Hypothalamus (tissue), 51 donors: ENCODE data around the gene PSG4.
"Not testable (repeated sequence)": the region's sequence is repeated elsewhere in the genome, so short reads cannot be mapped to it uniquely, and the experiment has no call there.

Source experiments
- DNase-seq, 51 donors: peaks; one replicate each; lab custom pipeline; 2025; lab: John Stamatoyannopoulos, UW

PSG4 gene

DNA sequence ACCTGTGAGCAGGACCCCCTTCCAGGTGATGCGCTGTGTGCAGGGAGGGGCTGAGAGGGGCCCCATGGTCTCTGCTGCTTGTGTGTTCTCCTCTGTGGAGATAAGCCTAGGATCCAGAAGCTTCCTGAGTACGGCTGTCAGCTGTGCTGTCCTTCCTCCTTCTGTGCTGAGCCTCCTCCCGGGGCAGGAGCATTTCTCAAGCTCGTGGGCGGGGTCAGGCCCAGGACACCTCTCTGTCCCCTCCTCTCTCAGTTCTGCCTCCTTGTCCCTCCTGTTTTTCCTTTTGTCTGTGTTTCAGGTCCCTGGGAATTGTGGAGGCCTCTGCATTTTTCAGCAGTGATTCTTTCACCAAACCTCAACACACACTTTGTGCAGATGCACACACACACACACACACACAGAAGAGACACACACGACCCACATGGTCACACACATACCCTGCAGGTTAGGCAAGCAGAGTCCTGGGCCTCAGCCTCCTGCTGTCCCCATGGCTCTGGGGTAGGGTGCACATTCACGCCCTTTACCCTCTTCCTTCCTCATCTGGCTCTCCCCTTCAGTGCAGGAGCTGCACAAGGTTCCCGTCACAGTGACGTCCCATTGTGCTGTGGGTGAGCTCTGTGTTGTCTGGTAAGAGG is at the start of gene PSG4:
Gene PSG4 (minus strand): TSS at position 168 of the 635 bp plus-strand sequence. CDS start 102 bp downstream, at position 66.
- not testable (repeated sequence) for DNase-seq

DNA sequence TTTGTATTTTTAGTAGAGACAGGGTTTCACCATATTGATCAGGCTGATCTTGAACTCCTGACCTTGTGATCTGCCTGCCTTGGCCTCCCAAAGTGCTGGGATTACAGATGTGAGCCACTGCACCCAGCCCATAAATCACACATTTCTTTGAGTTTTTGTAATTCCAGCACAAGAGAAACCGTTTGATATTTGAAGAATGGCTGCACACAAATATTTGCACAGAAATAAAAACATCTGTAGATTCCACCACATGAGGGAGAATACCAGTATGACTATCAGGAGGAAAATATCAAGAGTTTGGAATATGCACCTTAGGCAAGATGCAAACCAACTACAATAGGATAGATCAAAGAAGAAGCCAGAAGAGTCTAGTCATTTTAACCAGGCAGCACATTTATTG is 46.0 kb upstream of the PSG4 start:
- DNase-seq: not testable (repeated sequence)

DNA sequence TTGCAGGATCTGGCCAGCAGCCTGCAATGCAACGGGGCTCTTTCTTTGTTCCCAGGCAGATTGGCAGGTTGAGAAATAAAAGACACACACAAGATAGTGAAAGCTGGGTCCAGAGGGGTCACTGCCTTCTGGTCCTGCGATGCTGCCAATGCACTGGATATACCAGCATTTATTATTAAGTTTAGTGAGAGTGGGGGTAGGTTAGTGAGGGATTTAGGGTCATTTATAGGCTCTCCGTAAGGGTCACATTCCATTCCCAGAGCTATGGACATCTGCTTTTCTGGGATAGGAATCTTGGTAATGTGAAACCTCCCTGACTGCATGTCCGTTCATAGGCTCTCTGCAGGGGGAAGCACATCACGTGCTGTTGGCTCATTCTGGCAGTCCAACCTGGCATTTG is 44.9 kb upstream of the PSG4 start:
- DNase-seq: not testable (repeated sequence)

DNA sequence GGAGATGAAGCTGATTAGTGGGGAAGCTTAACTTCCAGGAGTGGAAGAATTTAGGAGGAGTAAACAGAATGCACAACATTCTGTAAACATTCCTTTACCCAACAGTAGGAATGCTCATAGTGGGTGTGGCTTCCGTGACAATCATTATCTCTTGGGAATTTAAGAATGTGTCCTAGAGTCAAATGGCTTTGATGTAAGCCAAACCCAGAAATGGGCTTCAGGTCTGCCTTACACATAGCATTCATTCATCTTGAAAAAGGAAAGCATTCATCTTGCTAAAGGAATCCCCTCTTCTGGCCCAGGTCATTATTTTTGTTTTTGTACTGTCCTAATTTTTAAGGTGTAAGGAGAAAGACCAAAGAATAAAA is 43.2 kb upstream of the PSG4 start:
- not testable (repeated sequence) for DNase-seq

DNA sequence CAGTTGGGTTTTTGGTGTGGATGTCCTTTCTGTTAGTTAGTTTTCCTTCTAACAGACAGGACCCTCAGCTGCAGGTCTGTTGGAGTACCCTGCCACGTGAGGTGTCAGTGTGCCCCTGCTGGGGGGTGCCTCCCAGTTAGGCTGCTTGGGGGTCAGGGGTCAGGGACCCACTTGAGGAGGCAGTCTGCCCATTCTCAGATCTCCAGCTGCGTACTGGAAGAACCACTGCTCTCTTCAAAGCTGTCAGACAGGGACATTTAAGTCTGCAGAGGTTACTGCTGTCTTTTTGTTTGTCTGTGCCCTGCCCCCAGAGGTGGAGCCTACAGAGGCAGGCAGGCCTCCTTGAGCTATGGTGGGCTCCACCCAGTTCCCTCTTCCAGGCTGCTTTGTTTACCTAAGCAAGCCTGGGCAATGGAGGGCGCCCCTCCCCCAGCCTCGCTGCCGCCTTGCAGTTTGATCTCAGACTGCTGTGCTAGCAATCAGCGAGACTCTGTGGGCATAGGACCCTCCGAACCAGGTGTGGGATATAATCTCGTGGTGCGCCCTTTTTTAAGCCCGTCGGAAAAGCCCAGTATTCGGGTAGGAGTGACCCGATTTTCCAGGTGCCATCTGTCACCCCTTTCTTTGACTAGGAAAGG is 41.9 kb upstream of the PSG4 start:
- not testable (repeated sequence) for DNase-seq

DNA sequence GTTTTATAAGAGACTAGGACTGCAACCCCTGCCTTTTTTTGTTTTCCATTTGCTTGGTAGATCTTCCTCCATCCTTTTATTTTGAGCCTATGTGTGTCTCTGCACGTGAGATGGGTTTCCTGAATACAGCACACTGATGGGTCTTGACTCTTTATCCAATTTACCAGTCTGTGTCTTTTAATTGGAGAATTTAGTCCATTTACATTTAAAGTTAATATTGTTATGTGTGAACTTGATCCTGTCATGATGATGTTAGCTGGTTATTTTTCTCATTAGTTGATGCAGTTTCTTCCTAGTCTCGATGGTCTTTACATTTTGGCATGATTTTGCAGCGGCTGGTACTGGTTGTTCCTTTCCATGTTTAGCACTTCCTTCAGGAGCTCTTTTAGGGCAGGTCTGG is 40.4 kb upstream of the PSG4 start:
- DNase-seq: not testable (repeated sequence)

DNA sequence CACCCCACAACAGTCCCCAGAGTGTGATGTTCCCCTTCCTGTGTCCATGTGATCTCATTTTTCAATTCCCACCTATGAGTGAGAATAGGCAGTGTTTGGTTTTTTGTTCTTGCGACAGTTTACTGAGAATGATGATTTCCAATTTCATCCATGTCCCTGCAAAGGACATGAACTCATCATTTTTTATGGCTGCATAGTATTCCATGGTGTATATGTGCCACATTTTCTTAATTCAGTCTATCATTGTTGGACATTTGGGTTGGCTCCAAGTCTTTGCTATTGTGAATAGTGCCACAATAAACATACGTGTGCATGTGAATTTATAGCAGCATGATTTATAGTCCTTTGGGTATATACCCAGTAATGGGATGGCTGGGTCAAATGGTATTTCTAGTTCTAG is 36.8 kb upstream of the PSG4 start:
- not testable (repeated sequence) for DNase-seq

DNA sequence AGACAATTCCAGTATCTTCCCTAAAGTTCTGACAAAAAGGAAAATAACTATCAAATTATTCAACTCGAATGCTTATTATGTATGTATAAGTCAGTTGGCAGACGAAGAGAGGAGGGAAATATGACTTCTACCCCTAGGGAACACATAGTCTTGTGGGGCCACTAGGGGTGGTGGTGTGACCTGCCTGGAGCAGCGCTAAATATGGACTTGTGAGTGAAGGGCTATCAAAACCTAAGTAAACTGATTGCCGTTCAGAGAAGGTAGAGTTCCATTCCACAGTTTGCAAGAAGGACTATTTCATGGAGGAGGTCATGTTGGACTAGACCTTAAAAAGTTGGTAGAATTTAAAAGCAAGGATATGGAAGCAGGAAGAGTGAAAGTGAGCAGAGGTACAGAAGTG is 32.8 kb upstream of the PSG4 start:
- not testable (repeated sequence) for DNase-seq

DNA sequence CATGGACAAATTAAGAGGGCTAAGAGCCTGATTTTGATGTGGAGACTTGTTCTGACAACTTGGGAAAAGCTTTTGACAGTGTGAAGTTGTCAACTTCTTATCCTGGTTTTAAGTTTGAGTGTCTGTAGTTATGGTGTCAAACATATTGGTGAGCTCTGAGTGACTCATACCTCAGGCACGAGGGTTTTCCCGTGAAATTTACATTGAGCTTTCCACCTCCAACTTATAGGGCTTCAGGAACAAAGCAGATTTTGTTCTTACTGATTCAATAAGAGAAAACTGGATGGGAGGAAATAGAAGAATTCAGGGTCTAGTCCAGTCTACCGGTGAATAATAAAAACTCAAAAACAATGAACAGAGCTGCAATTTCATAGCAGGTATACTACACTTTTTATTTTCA is 30.2 kb upstream of the PSG4 start:
- not testable (repeated sequence) for DNase-seq

DNA sequence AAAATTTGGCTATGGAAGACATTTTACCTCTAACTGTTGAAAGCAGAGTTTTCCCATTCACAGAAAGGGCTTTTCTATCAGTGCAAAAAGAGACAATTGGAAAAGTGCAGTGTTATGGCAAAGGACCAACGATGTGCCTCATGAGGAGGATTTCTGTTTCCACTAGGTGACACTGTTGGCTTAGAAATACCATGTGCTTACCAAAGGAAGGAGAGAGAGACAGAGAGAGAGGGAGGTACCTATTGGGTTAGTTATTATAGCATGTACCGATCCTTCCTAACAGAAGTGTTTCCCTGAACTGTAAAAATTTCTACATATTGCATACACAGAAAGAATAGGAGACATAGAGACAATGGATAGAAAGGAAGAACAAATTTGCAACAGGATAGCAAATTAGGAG is 23.9 kb upstream of the PSG4 start:
- DNase-seq: no peak

DNA sequence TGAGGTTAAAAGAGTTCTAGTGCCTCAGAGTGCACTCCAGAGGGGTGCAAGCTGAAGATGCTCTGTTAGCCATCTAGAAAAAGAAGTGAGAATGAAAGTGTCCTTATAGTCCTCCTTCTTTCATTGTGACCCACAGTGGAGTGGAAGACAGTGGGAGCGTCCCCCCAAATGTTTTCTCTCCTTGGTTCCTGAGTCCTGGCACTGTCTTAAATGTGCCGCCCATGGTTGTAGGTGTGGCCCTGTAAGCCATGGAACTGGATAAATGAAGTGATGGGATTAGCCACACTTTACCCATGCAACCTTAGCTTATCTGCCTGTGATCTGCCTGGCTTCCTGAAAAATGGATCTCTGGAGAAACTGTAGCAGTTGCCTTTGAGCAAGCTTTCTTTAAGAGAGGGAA is 23.3 kb upstream of the PSG4 start:
- not testable (repeated sequence) for DNase-seq

DNA sequence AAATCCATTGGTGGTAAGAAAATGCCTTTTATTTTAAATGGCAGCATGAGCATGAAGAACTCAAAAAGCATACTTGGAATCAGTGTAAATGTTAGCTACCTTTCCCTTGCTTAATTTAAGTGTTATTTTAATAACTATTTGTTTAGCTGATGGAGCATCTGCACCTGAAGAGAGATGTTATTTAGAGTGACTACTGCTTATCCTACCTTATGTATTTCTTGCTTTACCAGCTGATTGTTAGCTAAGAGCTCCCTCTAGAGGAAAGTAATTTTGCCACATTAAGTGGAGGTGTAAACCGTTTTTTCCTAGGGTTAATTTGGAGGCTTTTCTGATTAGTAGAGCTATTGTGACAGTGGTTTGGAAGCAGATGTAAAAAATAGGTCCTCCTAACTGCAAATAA is 21.5 kb upstream of the PSG4 start:
- not testable (repeated sequence) for DNase-seq

DNA sequence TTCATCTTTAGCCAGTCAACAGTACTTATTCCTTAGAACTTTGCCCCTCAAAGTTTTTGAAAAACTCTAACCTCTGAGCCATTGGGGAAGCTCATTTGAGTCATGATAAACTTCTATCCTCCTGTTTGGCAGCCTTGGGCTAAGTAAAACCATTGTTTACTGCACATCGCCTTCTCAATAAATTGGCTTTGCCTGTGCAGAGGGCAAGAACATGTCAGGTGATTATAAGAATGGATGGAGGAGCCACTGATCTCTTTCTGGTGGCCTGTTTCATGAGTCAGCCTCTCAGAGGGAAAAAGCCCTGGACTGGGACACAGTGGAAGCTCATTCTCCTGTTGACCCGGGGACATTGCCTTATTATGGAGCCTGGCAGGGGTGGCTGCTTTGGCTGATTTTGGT is 19.4 kb upstream of the PSG4 start:
- no peak for DNase-seq

DNA sequence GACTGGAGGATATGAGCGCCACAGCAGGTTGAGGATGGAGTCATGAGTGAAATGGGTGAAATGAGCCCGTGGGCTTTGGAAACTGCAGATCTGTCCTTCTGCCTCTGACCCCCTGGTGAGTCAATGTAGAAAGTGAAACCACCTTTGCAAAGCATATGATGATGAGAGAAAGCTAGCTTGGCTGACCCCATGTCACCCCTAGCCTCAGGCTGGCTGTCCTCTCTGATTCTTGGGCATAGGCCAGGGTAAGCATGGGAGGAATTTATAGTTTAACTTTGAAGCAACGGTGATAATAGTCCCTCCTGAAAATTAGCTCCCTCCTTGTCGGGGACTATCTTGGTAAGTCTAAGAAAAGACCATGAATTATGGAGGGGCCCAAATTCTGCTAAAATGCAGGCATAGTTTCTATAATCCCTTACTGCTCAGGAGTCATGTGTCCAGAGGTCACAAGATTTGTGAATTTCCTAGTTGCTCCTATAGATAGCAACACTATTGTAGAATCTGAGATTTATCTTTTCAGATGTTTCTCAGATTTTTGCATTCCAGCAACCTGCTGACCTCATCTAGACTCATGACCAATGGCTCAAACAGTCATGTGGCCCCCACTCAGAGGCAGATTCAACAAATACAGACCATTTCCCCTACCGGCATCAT is 18.9 kb upstream of the PSG4 start:
- DNase-seq: not testable (repeated sequence)

DNA sequence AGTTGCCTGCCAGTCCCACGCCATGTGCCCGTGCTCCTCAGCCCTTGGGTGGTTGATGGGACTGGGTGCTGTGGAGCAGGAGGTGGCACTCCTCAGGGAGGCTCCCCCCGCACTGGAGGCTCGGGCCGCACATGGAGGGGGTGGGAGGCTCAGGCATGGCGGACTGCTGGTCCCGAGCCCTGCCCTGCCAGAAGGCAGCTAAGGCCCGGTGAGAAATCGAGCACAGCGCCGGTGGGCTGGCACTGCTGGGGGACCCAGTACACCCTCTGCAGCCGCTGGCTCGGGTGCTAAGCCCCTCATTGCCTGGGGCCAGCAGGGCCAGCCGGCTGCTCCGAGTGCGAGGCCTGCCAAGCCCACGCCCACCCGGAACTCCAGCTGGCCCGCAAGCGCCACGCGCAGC is 16.5 kb upstream of the PSG4 start:
- DNase-seq: not testable (repeated sequence)

DNA sequence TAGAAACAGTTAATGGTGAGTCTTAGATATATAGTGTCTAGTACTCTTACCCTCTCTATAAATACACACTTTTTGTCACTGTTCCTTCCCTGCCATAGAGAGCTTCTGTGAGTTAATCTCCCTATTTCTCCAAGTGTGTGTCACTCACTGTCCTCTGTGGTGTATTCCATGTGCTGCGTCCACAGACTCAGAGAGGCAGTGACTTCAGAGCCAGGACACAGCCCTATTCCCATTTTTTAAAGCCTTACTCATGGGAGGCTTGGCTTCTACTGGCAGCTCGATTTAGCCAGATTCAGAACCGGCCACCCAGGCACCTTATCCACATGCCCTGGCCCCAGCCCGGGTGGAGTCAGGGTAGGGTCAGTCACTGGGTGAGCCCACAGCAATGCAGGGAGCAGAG is 13.7 kb upstream of the PSG4 start:
- DNase-seq: not testable (repeated sequence)

DNA sequence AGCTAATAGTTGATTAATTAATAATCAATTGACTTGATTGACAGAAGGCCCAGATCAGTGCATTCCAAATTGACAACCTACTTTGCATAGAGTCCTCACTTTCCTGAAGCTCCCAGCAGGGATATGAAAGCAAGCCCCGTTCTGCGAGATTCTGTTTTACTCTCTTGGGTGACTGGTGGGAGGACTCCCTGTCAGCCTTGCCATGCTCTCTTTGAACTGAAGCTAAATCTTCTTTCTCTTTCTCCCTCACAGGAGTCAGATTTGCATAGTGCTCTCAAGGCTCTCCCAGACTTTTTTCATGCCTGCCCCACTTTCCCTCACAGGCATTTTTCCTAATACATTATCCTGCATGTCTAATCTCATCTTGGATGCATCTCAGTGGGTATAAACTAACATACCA is 10.4 kb upstream of the PSG4 start:
- not testable (repeated sequence) for DNase-seq

DNA sequence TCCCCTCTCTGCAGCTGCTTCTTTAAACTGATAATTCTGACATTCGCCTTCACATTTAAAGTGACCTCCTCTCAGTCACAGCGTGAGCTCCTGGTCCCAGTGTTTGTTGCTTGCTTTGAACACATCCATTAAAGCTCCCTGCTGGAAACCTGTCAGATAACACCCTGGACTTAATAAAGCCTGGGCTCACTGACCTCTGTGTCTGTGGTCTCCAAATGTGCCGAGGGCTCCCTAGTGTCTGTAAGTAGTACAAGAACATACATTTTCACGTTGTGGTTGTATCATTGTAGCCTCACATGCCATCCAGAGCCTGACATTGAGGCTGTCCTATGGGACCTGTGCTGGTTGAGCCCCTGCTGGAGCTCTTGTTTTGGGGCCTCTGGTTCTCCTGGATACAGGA is 2.6 kb upstream of the PSG4 start:
- no peak for DNase-seq

DNA sequence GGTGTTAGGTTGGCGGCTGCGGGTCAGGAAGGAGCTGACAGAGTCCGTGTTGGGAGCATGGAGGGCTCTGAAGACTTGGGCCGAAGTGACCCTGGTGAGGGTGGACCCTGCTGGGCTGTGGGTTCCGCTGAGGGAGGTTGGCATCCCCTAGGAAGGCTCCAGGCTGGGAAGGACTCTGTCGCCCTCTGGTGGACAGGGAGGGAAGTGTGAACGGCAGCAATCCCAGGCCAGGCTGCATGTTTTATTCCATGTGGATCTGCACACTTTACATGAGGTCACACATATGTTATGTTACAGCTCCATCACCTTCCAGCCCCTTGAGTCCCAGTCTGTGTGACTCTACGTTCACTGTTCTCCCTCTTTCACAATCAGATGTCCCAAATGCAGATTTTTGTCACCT is 1.7 kb upstream of the PSG4 start:
- peak in 4 of 51 donors; percentile 1 to 20 (median 4) for DNase-seq

DNA sequence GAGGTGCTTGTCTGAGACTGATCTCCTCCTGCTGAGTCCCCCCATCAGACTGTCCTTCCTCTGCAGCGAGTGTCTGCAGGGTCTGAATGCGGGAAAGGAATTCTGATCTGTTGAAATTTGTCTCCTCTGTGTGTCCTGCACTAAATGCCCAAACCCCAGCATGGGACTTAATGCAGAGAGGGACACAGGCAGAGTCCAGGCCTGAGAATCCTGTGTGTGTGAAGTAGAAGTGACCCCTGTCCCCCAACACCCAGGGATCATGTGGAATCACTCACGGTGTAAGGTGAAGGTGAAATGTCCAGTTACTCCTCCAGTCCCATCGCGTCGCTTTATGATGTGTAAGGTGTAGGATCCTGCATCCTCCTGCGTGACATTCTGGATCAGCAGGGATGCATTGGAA is 1.8 kb downstream of the PSG4 start:
- DNase-seq: not testable (repeated sequence)

DNA sequence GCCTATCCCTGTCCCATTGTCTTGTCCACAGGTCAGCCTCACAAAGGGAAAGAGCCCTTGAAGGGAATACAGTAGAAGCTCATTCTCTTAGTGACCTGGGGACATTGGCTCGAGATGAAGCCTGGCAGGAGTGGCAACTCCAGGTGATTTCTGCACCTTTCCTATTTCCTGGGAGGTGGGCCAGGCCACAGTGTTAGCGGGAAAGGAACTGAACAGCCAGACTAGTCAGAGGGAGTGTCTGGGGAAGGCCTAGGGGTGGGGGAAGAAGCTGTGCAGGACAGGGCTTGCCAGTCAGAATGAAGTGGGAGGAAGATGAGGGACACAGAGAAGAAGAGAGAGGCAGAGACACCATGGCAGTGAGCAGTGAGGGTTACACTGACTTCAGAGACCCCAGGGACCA is 3.5 kb downstream of the PSG4 start:
- DNase-seq: not testable (repeated sequence)

DNA sequence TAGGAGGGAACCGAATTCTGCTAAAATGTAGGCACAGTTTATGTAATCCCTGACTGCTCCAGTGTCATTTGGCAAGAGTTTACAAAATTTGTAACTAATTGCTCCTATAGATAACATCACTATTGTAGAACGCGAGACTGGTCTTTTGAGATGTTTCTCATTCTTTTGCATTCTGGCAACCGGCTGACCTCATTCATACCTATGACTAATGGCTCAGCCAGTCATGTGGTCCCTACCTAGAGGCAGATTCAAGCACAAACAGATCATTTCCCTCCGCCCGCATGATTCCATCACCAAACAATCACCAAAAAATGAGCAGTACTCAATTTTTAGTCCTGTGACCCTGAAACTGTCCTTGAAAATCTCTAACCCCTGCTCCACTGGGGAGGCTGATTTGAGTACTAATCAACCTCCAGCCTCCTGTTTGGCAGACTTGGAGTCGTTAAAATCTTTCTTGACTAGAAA is 4.1 kb downstream of the PSG4 start:
- DNase-seq: not testable (repeated sequence)
